Heart right ventricle (tissue), 16 donors: Measurements from ENCODE around the gene KCNJ15. TPM values are rescaled to one million over a fixed set of nuclear protein-coding genes. Genes with fewer than 3 reads are reported as not detected.

ENCODE experiments used
- ATAC-seq, 8 donors: fragments of 200-7000 bp; cut with Tn5 transposase; one replicate each; pipeline ENCODE4 v1.9.1; 2020; ENCODE audit warnings: mild to moderate bottlenecking in 8 of 8, moderate library complexity in 8 of 8, moderate number of reproducible peaks in 1 of 8
- DNase-seq, 2 donors: peaks; one replicate each; pipeline ENCODE4 v3.0.0-alpha.2; 2020
- H3K27ac ChIP-seq, 10 donors: fragments of 200-600 bp; sonication (generic) in 2 of 10; one replicate each; pipeline versions ENCODE4 v1.5.0 to v1.8.0; 2020 to 2022; ENCODE audit warnings: mild to moderate bottlenecking in 3 of 10
- H3K27me3 ChIP-seq, 7 donors: fragments of 200-600 bp; one replicate each; pipeline ENCODE4 v1.8.0; 2021 to 2022; ENCODE audit warnings: mild to moderate bottlenecking in 2 of 7
- H3K36me3 ChIP-seq, 9 donors: fragments of 200-600 bp; sonication (generic) in 1 of 9; one replicate each; pipeline versions ENCODE4 v1.5.0 to v1.8.0; 2020 to 2022; ENCODE audit warnings: mild to moderate bottlenecking in 2 of 9
- H3K4me1 ChIP-seq, 9 donors: fragments of 200-600 bp; sonication (generic) in 1 of 9; one replicate each; pipeline versions ENCODE4 v1.5.0 to v1.8.0; 2020 to 2022; ENCODE audit warnings: mild to moderate bottlenecking in 4 of 9
- H3K4me3 ChIP-seq, 10 donors: fragments of 200-600 bp; sonication (generic) in 2 of 10; one replicate each; pipeline versions ENCODE4 v1.5.0 to v1.8.0; 2020 to 2022; ENCODE audit warnings: mild to moderate bottlenecking in 7 of 10, moderate library complexity in 2 of 10
- H3K9me3 ChIP-seq, 11 donors: fragments of 200-600 bp in 10 of 11; sonication (generic) in 2 of 11; one replicate each; pipeline versions ENCODE4 v1.5.0 to v1.8.0; 2013 to 2022; ENCODE audit warnings: mild to moderate bottlenecking in 2 of 11, control low read depth in 1 of 11, moderate library complexity in 1 of 11
- WGBS, 2 donors: extraction: QIAGEN DNeasy Blood & Tissue Kit; methylation state at CpG; one replicate each; pipeline ENCODE4 v1.1.7; 2013; ENCODE audit warnings: inconsistent platforms in 1 of 2; 5-methylcytosine and 5-hydroxymethylcytosine counted together
- intact Hi-C, 10 donors: fragments of 100-400 bp; cut with DNase I; formaldehyde crosslinking; loops; one replicate each; pipeline versions ENCODE4 v1.11.1 to v1.14.2; 2022
- polyA plus RNA-seq, 2 donors: library from polyadenylated mRNA; stranded (reverse); fragments of 200-250 nt; gene quantifications; one replicate each; pipeline ENCODE4 v1.2.3, GENCODE V29; 2013
- total RNA-seq, 10 donors: library from RNA; stranded (reverse); fragmentation: NEBNext Ultra II Directional in 3 of 10; extraction: Animal tissue kit (Norgen Biotek cat#: 25700) in 3 of 10; gene quantifications; one replicate each; pipeline versions ENCODE4 v1.2.1 to v1.2.4, GENCODE V29; 2021 to 2023
- TF ChIP-seq, protein P1 (sequence below), 9 donors: fragments of 200-600 bp; sonication (generic) in 2 of 9; IDR thresholded peaks; one replicate each; pipeline versions ENCODE4 v1.5.0 to v1.8.0; 2021 to 2022; ENCODE audit warnings: antibody characterized with exemption in 9 of 9, mild to moderate bottlenecking in 5 of 9, moderate library complexity in 1 of 9
- donor health status: Arrhythmogenic right ventricular cardiomyopathy.
- donor health status: ischemic (EF 13 %, LVEDD 7.1; RV severe dilation, severe dysfunction).
- donor health status: healthy with polysubstance abuse.
- donor health status: DM: no; HTN: yes; CAD: no.
- donor health status: DM: no; HTN: no; CAD: no.
- donor health status: ischemic (EF 25% LVEDD 6.9; RV normal size, moderate dysfunction).
- donor health status: ischemic (EF 25% LVEDD 5.7; RV mildly dilated, moderate dysfunction).
- donor health status: healthy.
- donor health status: DM: yes; HTN: yes; CAD: no.
- donor health status: Ischemic cardiomyopathy.
- donor health status: ischemic (EF 35%, LVEDD 5.7; RV mildly dilated, moderate dysfunction).
- donor health status: nonischemic (EF 11% LVEDD 7.7; RV severe dilation, severe dysfunction).
- donor health status: DM: yes; HTN: yes; CAD: no.
- donor health status: PGD.
- donor health status: ischemic (EF 29% LVEDD 5.4; RV normal size, mild dysfunction).
- donor health status: nonischemic (EF 23%, LVEDD 6.1; RV moderate dilation, normal function).

KCNJ15 gene
- total and polyA plus RNA-seq, 12 donors = 0.10 to 2.1 (median 0.47) TPM; not detected in 2

DNA sequence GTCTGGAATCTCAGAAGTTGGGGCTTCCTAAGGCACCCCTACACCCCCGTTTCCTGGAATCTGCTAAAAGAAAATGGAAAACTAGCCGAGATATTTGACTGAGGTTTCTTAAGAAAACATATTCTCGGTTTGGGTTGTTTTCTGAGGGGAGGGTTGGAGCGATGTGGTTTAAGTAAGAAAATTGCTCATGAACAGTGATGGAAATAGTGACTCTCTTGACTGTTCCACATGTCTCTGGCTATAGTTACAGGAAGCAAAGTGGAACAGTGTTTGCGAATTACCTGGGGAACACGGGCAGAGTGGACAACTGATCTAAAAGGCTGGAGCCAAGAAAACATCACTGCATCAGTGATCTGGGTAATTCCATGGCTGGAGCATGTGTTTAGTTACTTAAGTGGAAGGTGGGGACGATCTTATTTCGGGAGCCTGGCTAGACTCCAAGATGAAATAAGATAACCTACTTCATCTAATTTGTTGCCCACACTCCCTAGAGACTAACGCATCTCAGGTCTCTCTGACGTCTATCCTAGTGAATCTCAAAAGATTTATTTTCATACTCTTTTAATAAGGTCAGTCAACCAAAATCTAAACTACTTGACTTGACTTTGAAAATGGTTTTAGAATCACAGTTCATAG is 92.4 kb downstream of the KCNJ15 start:
- intact Hi-C loops = no loop called here
- DNase-seq (no peak), ATAC-seq (peak in 3 of 8 donors; percentile 34 to 57 (median 53))
- WGBS, 2 donors = 46 to 52% methylated on average over 10 of the region's 10 CpGs
- peaks cover 0 to 29% (median 7%) of the 10 kb centered on the region in 9 donors for H3K4me1 ChIP-seq
- TF ChIP-seq, protein P1, sequence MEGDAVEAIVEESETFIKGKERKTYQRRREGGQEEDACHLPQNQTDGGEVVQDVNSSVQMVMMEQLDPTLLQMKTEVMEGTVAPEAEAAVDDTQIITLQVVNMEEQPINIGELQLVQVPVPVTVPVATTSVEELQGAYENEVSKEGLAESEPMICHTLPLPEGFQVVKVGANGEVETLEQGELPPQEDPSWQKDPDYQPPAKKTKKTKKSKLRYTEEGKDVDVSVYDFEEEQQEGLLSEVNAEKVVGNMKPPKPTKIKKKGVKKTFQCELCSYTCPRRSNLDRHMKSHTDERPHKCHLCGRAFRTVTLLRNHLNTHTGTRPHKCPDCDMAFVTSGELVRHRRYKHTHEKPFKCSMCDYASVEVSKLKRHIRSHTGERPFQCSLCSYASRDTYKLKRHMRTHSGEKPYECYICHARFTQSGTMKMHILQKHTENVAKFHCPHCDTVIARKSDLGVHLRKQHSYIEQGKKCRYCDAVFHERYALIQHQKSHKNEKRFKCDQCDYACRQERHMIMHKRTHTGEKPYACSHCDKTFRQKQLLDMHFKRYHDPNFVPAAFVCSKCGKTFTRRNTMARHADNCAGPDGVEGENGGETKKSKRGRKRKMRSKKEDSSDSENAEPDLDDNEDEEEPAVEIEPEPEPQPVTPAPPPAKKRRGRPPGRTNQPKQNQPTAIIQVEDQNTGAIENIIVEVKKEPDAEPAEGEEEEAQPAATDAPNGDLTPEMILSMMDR (IDR thresholded peaks at IDR 0.05) = no peak
- H3K36me3 ChIP-seq = no peaks in the 10 kb centered on the region
- H3K27me3 ChIP-seq = peaks cover 0 to 13% (median 0%) of the 10 kb centered on the region in 7 donors
- H3K4me3 ChIP-seq = no peak overlapping the region
- H3K27ac ChIP-seq = peak overlapping the region in 1 of 10 donors; percentile 87
- no peaks in the 10 kb centered on the region for H3K9me3 ChIP-seq

GRCh38 chr21:38349977-38350376 is 93.2 kb downstream of the KCNJ15 start:
- ATAC-seq (no peak), DNase-seq (no peak)
- 94% methylated on average over 2 of the region's 2 CpGs for WGBS, 2 donors
- H3K9me3 ChIP-seq = no peaks in the 10 kb centered on the region
- intact Hi-C loops = loop anchor here (5.0 to 10.0 kb wide), 6 partner anchors 133 to 675 kb away; no protein-coding TSS in a partner anchor
- no peaks in the 10 kb centered on the region for H3K36me3 ChIP-seq
- peaks cover 0 to 13% (median 0%) of the 10 kb centered on the region in 7 donors for H3K27me3 ChIP-seq
- H3K4me1 ChIP-seq = peaks cover 0 to 29% (median 7%) of the 10 kb centered on the region in 9 donors
- no peak overlapping the region for H3K4me3 ChIP-seq
- peak overlapping the region in 1 of 10 donors; percentile 87 for H3K27ac ChIP-seq
- TF ChIP-seq, protein P1 (IDR thresholded peaks at IDR 0.05) = no peak

DNA sequence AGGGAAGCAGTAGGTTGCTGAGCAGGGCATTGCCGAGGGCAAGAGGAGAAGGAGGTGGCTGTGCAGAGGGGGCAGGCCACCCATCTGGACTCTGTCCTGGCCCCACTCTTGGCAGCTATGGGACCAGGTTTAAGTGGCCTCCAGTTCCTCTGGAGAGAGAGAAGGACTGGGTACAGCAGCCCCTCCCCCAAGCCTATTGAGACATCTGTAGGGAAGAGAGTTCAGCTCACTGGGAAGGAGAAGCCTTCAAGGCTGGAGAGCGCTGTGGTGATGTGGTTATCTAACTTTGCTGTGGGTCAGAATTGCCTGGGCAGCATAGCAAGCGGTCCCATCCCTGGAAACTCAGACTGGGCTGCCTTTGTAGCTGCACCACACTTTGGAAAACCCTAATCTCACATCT is 93.9 kb downstream of the KCNJ15 start:
- DNase-seq (no peak), ATAC-seq (peak in 1 of 8 donors; percentile 19)
- H3K36me3 ChIP-seq = no peaks in the 10 kb centered on the region
- peaks cover 0 to 13% (median 0%) of the 10 kb centered on the region in 7 donors for H3K27me3 ChIP-seq
- no peaks in the 10 kb centered on the region for H3K9me3 ChIP-seq
- H3K4me3 ChIP-seq = no peak overlapping the region
- peaks cover 0 to 29% (median 7%) of the 10 kb centered on the region in 9 donors for H3K4me1 ChIP-seq
- H3K27ac ChIP-seq = peak overlapping the region in 1 of 10 donors; percentile 87
- TF ChIP-seq, protein P1 (IDR thresholded peaks at IDR 0.05) = no peak
- intact Hi-C loops = loop anchor here (1.0 to 10.0 kb wide), 7 partner anchors 131 to 676 kb away; no protein-coding TSS in a partner anchor
- 91 to 94% methylated on average over 3 of the region's 3 CpGs for WGBS, 2 donors

DNA sequence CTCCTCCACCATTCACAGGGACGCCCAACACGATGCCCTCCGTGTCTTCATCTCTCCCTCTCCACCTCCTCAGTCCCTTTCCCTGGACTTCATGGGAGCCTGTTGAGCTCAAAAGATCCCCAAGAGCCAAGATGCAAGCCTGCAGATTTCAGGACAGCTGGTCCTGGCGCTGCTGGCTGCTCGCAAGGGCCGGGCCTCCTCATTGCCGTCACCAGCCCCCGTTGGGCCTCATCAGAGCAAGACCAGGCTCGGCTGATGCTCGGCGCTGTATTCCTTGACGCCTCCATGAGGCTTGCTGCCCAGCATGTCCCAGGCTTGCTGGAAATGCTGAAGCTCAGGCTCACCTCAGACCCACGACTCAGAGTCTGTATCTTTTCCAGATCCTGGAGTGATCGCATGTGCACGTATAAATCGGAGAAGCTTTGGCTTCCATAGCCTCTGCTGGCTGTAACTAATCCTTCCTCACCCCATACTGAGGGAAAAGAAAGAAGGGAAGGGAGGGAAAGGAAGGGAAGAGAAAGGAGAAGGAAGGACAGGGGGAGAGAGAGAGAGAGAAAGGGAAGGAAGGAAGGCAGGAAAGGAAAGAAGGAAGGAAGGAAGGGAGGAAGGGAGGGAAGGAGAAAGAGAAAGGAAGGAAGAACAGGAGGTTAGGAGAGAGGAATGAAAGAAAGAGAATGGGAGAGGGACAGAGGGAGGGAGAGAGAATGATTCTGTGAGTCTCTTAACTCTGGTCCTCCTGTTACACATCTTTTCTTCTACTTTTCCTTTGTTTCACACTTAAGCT is 94.6 kb downstream of the KCNJ15 start:
- TF ChIP-seq, protein P1 (IDR thresholded peaks at IDR 0.05) = no peak
- H3K4me1 ChIP-seq = peaks cover 0 to 32% (median 7%) of the 10 kb centered on the region in 9 donors
- DNase-seq = no peak
- H3K27me3 ChIP-seq = peaks cover 0 to 9% (median 0%) of the 10 kb centered on the region in 7 donors
- 82 to 87% methylated on average over 16 of the region's 16 CpGs for WGBS, 2 donors
- H3K36me3 ChIP-seq = no peaks in the 10 kb centered on the region
- intact Hi-C loops = loop anchor here (1.0 to 10.0 kb wide), 7 partner anchors 132 to 677 kb away; no protein-coding TSS in a partner anchor
- H3K9me3 ChIP-seq = no peaks in the 10 kb centered on the region
- H3K4me3 ChIP-seq = no peak overlapping the region
- H3K27ac ChIP-seq = peak overlapping the region in 1 of 10 donors; percentile 87
- ATAC-seq = peak in 1 of 8 donors; percentile 25
